ENCODE results near the gene RBP2. TPM values are rescaled to one million over a fixed set of nuclear protein-coding genes. Genes with fewer than 3 reads are reported as not detected.

The RBP2 gene
- total RNA-seq, 2 donors from 2014 or later, result not detected

DNA sequence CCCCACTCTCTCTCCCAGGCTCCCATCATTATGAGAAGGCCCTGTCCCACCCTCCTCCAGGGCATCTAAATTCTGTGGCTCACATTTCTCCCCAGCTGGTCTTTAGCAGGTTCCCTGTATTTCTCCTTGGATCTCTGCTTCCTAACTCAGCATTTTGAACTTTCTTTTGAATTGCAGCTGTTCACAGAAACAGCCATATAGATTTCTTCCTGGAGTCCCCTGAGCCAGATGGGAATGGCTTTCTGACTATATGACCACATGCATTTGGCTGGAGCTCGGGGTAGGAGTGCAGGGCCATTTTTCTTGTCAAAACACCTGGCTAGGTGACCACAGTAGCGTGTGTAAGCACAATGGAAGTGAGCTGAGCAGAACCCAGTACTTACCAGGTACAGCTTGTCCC, 22.0 kb downstream of the RBP2 start:
- Histone ChIP-seq H3K4me1 (no peaks in the 10 kb centered on the region), H3K27ac (no peak overlapping the region), H3K4me3 (no peak overlapping the region), H3K27me3 (no peaks in the 10 kb centered on the region), H3K9me3 (no peaks in the 10 kb centered on the region), H3K36me3 (no peaks in the 10 kb centered on the region)
- TF ChIP-seq, protein P1, sequence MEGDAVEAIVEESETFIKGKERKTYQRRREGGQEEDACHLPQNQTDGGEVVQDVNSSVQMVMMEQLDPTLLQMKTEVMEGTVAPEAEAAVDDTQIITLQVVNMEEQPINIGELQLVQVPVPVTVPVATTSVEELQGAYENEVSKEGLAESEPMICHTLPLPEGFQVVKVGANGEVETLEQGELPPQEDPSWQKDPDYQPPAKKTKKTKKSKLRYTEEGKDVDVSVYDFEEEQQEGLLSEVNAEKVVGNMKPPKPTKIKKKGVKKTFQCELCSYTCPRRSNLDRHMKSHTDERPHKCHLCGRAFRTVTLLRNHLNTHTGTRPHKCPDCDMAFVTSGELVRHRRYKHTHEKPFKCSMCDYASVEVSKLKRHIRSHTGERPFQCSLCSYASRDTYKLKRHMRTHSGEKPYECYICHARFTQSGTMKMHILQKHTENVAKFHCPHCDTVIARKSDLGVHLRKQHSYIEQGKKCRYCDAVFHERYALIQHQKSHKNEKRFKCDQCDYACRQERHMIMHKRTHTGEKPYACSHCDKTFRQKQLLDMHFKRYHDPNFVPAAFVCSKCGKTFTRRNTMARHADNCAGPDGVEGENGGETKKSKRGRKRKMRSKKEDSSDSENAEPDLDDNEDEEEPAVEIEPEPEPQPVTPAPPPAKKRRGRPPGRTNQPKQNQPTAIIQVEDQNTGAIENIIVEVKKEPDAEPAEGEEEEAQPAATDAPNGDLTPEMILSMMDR (IDR thresholded peaks at IDR 0.05), result no peak
- DNase-seq (ENCODE audit: low spot score), result no peak

DNA sequence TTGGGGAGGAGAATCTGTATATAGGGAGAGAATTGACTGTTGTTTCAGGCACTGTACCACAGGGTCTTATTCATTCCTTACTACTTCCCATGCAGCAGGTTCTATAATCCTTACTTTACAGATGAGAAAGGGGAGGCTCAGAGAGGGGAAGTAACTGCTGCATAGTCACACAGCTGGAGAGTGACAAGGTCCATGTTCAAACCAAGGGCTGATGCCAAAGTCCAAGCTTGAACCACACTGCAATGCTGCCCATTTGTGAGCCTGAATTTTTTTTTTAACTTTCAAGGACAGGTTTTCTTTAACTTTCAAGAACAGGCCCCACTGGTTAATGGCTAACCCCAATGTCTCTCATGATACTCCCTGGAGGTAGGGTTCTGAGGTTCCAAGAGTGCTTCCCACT, 26.2 kb downstream of the RBP2 start:
- H3K4me1 ChIP-seq, result peaks cover 0 to 12% of the 10 kb centered on the region in 2 donors
- no peaks in the 10 kb centered on the region for H3K36me3 ChIP-seq
- no peak overlapping the region for H3K4me3 ChIP-seq
- no peaks in the 10 kb centered on the region for H3K9me3 ChIP-seq
- DNase-seq (ENCODE audit: low spot score), result no peak
- no peak overlapping the region for H3K27ac ChIP-seq
- TF ChIP-seq, protein P1 (IDR thresholded peaks at IDR 0.05), result no peak
- no peaks in the 10 kb centered on the region for H3K27me3 ChIP-seq

DNA sequence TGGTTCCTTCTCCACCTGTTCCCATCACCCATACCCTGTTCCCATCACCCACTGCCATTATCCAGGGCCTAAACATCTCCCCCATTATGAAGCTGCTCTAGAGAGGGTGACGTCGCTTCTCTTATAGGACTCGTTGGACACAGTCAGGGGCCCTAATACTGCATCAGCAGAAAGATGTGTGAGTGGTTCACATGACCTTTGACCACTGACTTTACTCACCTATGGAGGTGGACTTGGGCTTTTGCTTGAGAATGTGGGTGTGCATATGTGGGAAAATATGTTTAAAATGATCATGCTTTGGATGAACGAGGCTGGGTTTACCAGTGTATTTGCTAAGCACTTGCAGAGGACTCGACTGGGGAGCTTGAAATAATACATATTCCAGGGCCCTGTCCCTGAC, 26.8 kb downstream of the RBP2 start:
- H3K4me3 ChIP-seq, result no peak overlapping the region
- H3K27me3 ChIP-seq, result no peaks in the 10 kb centered on the region
- H3K4me1 ChIP-seq, result peaks cover 0 to 12% of the 10 kb centered on the region in 2 donors
- no peak overlapping the region for H3K27ac ChIP-seq
- no peaks in the 10 kb centered on the region for H3K36me3 ChIP-seq
- H3K9me3 ChIP-seq, result no peaks in the 10 kb centered on the region
- TF ChIP-seq, protein P1 (IDR thresholded peaks at IDR 0.05), result no peak
- no peak for DNase-seq (ENCODE audit: low spot score)

DNA sequence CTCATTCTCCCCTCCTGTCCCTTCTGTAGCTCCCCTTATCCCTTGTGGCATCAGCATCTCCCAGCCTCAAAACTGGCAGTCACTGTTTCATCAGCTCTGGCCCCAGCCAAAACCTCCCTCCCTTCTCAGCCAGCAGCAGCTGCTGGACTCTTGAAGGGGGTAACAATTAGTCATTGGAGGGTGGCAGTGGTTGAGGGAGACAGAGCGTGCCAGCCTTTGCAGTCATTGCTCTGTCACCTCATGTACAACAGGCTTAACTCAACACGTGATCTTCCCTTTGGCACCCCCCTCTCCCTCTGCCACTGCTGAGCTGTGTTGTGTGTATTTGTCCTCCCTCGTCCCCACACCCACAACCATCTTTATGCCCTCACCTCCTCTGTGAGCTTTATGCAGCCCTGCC, 28.2 kb downstream of the RBP2 start:
- TF ChIP-seq, protein P1 (IDR thresholded peaks at IDR 0.05), result no peak
- Histone ChIP-seq H3K4me1 (peaks cover 0 to 12% of the 10 kb centered on the region in 2 donors), H3K27me3 (no peaks in the 10 kb centered on the region), H3K4me3 (no peak overlapping the region), H3K27ac (no peak overlapping the region), H3K36me3 (no peaks in the 10 kb centered on the region), H3K9me3 (no peaks in the 10 kb centered on the region)
- no peak for DNase-seq (ENCODE audit: low spot score)

DNA sequence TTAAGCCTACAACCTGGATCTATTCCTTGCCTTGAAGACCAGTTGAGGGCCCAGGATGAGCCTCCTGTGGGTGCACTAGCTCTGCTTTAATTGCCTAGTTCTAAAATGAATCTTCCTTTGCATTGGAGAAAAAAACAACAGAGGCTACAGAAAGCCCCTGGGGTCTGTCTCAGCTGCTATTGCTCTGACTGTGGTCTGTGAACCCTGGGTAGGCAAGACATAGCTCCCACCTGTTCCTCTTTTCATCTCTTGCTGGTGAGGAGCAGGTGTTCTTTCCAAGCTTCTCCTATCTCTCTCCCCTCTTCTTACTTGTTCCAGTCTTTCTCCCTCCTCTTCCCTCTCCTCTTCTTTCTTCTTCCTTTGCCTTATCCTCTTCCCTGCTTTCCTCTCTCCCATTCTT, 28.8 kb downstream of the RBP2 start:
- Histone ChIP-seq H3K4me1 (peaks cover 0 to 12% of the 10 kb centered on the region in 2 donors), H3K27me3 (no peaks in the 10 kb centered on the region), H3K9me3 (no peaks in the 10 kb centered on the region), H3K36me3 (no peaks in the 10 kb centered on the region), H3K4me3 (no peak overlapping the region), H3K27ac (no peak overlapping the region)
- TF ChIP-seq, protein P1 (IDR thresholded peaks at IDR 0.05), result no peak
- DNase-seq (ENCODE audit: low spot score), result no peak

DNA sequence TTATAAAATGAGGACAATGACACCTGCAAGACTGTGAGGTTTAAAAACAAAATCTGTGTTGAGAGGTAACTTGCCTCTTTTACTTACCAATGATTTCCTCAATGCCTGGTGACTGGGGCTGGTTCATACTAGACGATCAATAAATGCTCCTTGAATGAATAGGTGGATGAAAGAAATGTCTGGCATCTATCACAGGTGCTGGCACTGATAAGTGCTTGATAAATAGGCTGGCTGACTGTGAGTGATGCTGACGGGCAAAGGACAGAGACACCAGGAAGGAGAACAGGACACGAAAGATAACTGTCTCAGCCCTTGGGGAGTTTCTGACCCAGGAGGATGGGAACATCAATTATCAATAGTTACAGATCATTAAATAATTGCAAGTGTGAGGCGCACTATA, 31.9 kb downstream of the RBP2 start:
- Histone ChIP-seq H3K27ac (no peak overlapping the region), H3K36me3 (no peaks in the 10 kb centered on the region), H3K4me3 (no peak overlapping the region), H3K4me1 (peaks cover 0 to 12% of the 10 kb centered on the region in 2 donors), H3K27me3 (no peaks in the 10 kb centered on the region), H3K9me3 (no peaks in the 10 kb centered on the region)
- TF ChIP-seq, protein P1 (IDR thresholded peaks at IDR 0.05), result no peak
- DNase-seq (ENCODE audit: low spot score), result no peak

Measured in right atrium auricular region (tissue), 2 donors.